Thyroid gland (tissue), 4 donors: Measurements from ENCODE around the gene PINK1.

Experiments used
- CTCF ChIP-seq, 6 experiments: fragments of 200-600 bp in 3 of 6; fragments of 450-650 bp in 3 of 6; sonication (generic) in 3 of 6; IDR thresholded peaks; one replicate each; pipeline ENCODE4 v1.5.1; 2016 to 2019; ENCODE audit warnings: antibody characterized with exemption in 6 of 6, mild to moderate bottlenecking in 2 of 6, inconsistent platforms in 1 of 6, moderate library complexity in 1 of 6
- POLR2A ChIP-seq, 2 donors: fragments of 450-650 bp; IDR thresholded peaks; one replicate each; pipeline ENCODE4 v1.6.1; 2017; ENCODE audit warnings: antibody characterized with exemption in 2 of 2, mild to moderate bottlenecking in 2 of 2, moderate library complexity in 1 of 2

- TF ChIP-seq CTCF (IDR thresholded peaks at IDR 0.05) (no peak), POLR2A (IDR thresholded peaks at IDR 0.05) (no peak)
Observed at GRCh38 chr1:20645414-20645813, 12.2 kb downstream of the PINK1 start.
